Measurements from ENCODE around the gene PHLDA2. TPM values are rescaled to one million over a fixed set of nuclear protein-coding genes. Genes with fewer than 3 reads are reported as not detected.

Gene PHLDA2
- polyA plus RNA-seq, 1 of the 3 experiments (the other 2 are of a cell fraction): 23.6 TPM

DNA sequence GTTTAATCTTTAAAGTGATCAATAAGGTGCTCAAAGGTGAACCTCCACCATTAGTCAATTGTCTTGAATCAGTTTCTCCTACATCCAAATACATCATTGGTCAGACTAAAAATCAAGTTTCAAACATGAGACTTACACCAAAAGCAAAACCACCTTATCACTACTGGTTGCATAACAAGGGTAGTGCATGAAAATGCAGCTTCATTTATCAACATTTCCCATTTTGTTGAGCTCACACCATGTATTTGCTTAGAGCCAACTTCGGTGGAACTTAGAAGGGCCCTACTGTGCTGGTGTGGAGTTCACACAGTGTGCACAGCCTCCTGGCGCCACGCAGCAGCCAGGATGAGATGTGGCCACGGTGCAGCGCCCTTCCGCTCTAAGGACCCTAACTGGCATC is 23.1 kb upstream of the PHLDA2 start (continued):
- no peak for TF ChIP-seq NRF1 (IDR thresholded peaks at IDR 0.05; ENCODE audit: low read depth, low read length)
- no peak for TF ChIP-seq SMC3 (IDR thresholded peaks at IDR 0.05; ENCODE audit: low read depth, low read length)

GRCh38 chr11:2951231-2952110 is 22.3 kb upstream of the PHLDA2 start:
- Histone ChIP-seq H3K27ac (ENCODE audit: low read depth in 2 of 2, low read length in 1 of 2) (peak overlapping the region; percentile 71 to 84), H3K27me3 (ENCODE audit: insufficient read depth) (no peaks in the 10 kb centered on the region), H3K9ac (no peak overlapping the region; the same call in 1 of the 2 replicates), H3K9me2 (no peaks in the 10 kb centered on the region), H3K9me3 (no peaks in the 10 kb centered on the region), H3K4me3 (ENCODE audit: low read depth in 2 of 2, low read length in 1 of 2) (no peak overlapping the region), H4K20me1 (ENCODE audit: insufficient read depth) (no peaks in the 10 kb centered on the region), H3K4me1 (ENCODE audit: control insufficient read depth in 1 of 2, insufficient read depth in 2 of 2, low read depth in 1 of 2, low read length in 1 of 2) (peaks cover 5 to 27% of the 10 kb centered on the region in 2 experiments; a peak in 3 of 4 replicates), H3F3A (replicated peaks; ENCODE audit: insufficient read depth) (peaks cover 22% of the 10 kb centered on the region), H2AFZ (ENCODE audit: low read depth) (no peak overlapping the region), H3K4me2 (peak overlapping the region; percentile 42), H3K36me3 (replicated peaks in 1 of 2; ENCODE audit: control insufficient read depth in 1 of 2, insufficient read depth in 2 of 2, low read length in 1 of 2) (peaks cover 61 to 90% of the 10 kb centered on the region in 2 experiments), H3K79me2 (ENCODE audit: insufficient read depth) (peaks cover 32% of the 10 kb centered on the region)
- 58% methylated on average over 9 of the region's 9 CpGs for WGBS (ENCODE audit: low lambda C conversion rate)
- TF ChIP-seq, protein P1, sequence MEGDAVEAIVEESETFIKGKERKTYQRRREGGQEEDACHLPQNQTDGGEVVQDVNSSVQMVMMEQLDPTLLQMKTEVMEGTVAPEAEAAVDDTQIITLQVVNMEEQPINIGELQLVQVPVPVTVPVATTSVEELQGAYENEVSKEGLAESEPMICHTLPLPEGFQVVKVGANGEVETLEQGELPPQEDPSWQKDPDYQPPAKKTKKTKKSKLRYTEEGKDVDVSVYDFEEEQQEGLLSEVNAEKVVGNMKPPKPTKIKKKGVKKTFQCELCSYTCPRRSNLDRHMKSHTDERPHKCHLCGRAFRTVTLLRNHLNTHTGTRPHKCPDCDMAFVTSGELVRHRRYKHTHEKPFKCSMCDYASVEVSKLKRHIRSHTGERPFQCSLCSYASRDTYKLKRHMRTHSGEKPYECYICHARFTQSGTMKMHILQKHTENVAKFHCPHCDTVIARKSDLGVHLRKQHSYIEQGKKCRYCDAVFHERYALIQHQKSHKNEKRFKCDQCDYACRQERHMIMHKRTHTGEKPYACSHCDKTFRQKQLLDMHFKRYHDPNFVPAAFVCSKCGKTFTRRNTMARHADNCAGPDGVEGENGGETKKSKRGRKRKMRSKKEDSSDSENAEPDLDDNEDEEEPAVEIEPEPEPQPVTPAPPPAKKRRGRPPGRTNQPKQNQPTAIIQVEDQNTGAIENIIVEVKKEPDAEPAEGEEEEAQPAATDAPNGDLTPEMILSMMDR (IDR thresholded peaks at IDR 0.05): no peak
- peak; percentile 25 for TF ChIP-seq JUND (IDR thresholded peaks at IDR 0.05)
- peak; percentile 45; the same call in 1 of the 2 replicates for TF ChIP-seq FOSL2 (IDR thresholded peaks at IDR 0.05; ENCODE audit: borderline replicate concordance, low read depth)
- TF ChIP-seq, protein P2, sequence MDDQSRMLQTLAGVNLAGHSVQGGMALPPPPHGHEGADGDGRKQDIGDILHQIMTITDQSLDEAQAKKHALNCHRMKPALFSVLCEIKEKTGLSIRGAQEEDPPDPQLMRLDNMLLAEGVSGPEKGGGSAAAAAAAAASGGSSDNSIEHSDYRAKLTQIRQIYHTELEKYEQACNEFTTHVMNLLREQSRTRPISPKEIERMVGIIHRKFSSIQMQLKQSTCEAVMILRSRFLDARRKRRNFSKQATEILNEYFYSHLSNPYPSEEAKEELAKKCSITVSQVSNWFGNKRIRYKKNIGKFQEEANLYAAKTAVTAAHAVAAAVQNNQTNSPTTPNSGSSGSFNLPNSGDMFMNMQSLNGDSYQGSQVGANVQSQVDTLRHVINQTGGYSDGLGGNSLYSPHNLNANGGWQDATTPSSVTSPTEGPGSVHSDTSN (IDR thresholded peaks at IDR 0.05): peak; percentile 18; the same call in 1 of the 2 replicates
- TF ChIP-seq, protein P3, sequence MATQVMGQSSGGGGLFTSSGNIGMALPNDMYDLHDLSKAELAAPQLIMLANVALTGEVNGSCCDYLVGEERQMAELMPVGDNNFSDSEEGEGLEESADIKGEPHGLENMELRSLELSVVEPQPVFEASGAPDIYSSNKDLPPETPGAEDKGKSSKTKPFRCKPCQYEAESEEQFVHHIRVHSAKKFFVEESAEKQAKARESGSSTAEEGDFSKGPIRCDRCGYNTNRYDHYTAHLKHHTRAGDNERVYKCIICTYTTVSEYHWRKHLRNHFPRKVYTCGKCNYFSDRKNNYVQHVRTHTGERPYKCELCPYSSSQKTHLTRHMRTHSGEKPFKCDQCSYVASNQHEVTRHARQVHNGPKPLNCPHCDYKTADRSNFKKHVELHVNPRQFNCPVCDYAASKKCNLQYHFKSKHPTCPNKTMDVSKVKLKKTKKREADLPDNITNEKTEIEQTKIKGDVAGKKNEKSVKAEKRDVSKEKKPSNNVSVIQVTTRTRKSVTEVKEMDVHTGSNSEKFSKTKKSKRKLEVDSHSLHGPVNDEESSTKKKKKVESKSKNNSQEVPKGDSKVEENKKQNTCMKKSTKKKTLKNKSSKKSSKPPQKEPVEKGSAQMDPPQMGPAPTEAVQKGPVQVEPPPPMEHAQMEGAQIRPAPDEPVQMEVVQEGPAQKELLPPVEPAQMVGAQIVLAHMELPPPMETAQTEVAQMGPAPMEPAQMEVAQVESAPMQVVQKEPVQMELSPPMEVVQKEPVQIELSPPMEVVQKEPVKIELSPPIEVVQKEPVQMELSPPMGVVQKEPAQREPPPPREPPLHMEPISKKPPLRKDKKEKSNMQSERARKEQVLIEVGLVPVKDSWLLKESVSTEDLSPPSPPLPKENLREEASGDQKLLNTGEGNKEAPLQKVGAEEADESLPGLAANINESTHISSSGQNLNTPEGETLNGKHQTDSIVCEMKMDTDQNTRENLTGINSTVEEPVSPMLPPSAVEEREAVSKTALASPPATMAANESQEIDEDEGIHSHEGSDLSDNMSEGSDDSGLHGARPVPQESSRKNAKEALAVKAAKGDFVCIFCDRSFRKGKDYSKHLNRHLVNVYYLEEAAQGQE (IDR thresholded peaks at IDR 0.05; ENCODE audit: low read depth, low read length): peak; percentile 23; the same call in 1 of the 2 replicates
- TF ChIP-seq MAX (IDR thresholded peaks at IDR 0.05; ENCODE audit: low read depth): peak; percentile 90
- TF ChIP-seq MXI1 (IDR thresholded peaks at IDR 0.05; ENCODE audit: low read depth, low read length): no peak
- TF ChIP-seq TCF12 (IDR thresholded peaks at IDR 0.05): 0 out of 2 replicates have a peak, but pooled peaks have one; percentile 3
- CTCF ChIA-PET: interaction anchor here (0.9 kb wide), 1 partner anchor 140 kb away, joined by 3 read pairs; no protein-coding TSS in a partner anchor
- POLR2A ChIA-PET: no interaction called here
- DNase-seq: no peak
